OCI-LY3 (cell line): Measurements from ENCODE around the gene PKD1L1.

ENCODE experiments used
- H2AFZ ChIP-seq: fragments of 200-600, 300-600 bp; shearing (Covaris generic); 2 replicates; pipeline ENCODE4 v1.6.0; 2014; ENCODE audit warnings: antibody characterized with exemption, low read depth, low read length
- H3K27ac ChIP-seq: fragments of 200-600, 300-600 bp; sonication (generic); 2 replicates; pipeline ENCODE4 v1.5.1; 2014; ENCODE audit warnings: mild to moderate bottlenecking, low read length, moderate library complexity, mixed read lengths
- H3K27me3 ChIP-seq: fragments of 200-600, 300-600 bp; sonication (generic); 2 replicates; pipeline ENCODE4 v1.6.1; 2014; ENCODE audit warnings: low read depth, low read length, mixed read lengths
- H3K36me3 ChIP-seq: fragments of 200-600, 300-600 bp; sonication (generic); replicated peaks from 2 replicates; pipeline ENCODE3; 2014; ENCODE audit warnings: low read depth, low read length, mixed read lengths
- H3K4me1 ChIP-seq: fragments of 300-600, 200-600 bp; sonication (generic); 2 replicates; pipeline ENCODE4 v1.6.1; 2014; ENCODE audit warnings: low read length, mixed read lengths
- H3K4me2 ChIP-seq: fragments of 200-600, 300-600 bp; sonication (generic); 2 replicates; pipeline ENCODE4 v1.6.1; 2014; ENCODE audit warnings: low read length, mixed read lengths
- H3K4me3 ChIP-seq: fragments of 300-600, 200-600 bp; sonication (generic); 2 replicates; pipeline ENCODE4 v1.5.1; 2014; ENCODE audit warnings: antibody characterized with exemption, mild to moderate bottlenecking, low read length, moderate library complexity
- H3K79me2 ChIP-seq: fragments of 300-600, 200-600 bp; shearing (Covaris generic); 2 replicates; pipeline ENCODE4 v1.6.1; 2014; ENCODE audit warnings: mild to moderate bottlenecking, low read length, mixed read lengths
- H3K9ac ChIP-seq: fragments of 300-600, 200-600 bp; shearing (Covaris generic); 2 replicates; pipeline ENCODE4 v1.6.0; 2014; ENCODE audit warnings: mild to moderate bottlenecking, low read length, moderate library complexity
- H3K9me3 ChIP-seq: fragments of 200-600, 300-600 bp; shearing (Covaris generic); 2 replicates; pipeline ENCODE4 v1.6.1; 2014; ENCODE audit warnings: low read length, mixed read lengths; ENCODE audit not compliant: insufficient read depth
- H4K20me1 ChIP-seq: fragments of 200-600, 300-600 bp; sonication (generic); 2 replicates; pipeline ENCODE4 v1.6.1; 2016; ENCODE audit warnings: low read length, mixed read lengths; ENCODE audit not compliant: insufficient read depth
- CTCF ChIP-seq: fragments of 200-600, 300-600 bp; sonication (generic); IDR thresholded peaks from 2 replicates; pipeline ENCODE4 v1.5.1; 2014; ENCODE audit warnings: antibody characterized with exemption, low read length, low read depth
- EZH2phosphoT487 ChIP-seq: fragments of 200-600 bp; shearing (Covaris generic); IDR thresholded peaks from 2 replicates; pipeline ENCODE4 v1.6.1; 2018; ENCODE audit warnings: antibody characterized with exemption, mixed run types, low read depth

Gene PKD1L1

GRCh38 chr7:47827351-47827756 lies 120.9 kb downstream of the PKD1L1 start:
- H3K9me3 ChIP-seq = no peaks in the 10 kb centered on the region
- no peaks in the 10 kb centered on the region for H3K4me1 ChIP-seq
- H3K79me2 ChIP-seq = no peaks in the 10 kb centered on the region
- H3K27me3 ChIP-seq = peaks cover 44% of the 10 kb centered on the region
- no peak for TF ChIP-seq CTCF
- no peak for TF ChIP-seq EZH2phosphoT487
- H4K20me1 ChIP-seq = no peaks in the 10 kb centered on the region
- H2AFZ ChIP-seq = no peak overlapping the region
- H3K36me3 ChIP-seq = no peaks in the 10 kb centered on the region
- H3K4me2 ChIP-seq = no peak overlapping the region
- no peak overlapping the region for H3K4me3 ChIP-seq
- H3K9ac ChIP-seq = no peak overlapping the region
- H3K27ac ChIP-seq = no peak overlapping the region

GRCh38 chr7:47826754-47827153 lies 121.5 kb downstream of the PKD1L1 start:
- no peaks in the 10 kb centered on the region for H3K9me3 ChIP-seq
- no peak overlapping the region for H3K4me3 ChIP-seq
- no peak overlapping the region for H3K27ac ChIP-seq
- H3K9ac ChIP-seq = no peak overlapping the region
- no peak for TF ChIP-seq CTCF
- H4K20me1 ChIP-seq = no peaks in the 10 kb centered on the region
- no peaks in the 10 kb centered on the region for H3K36me3 ChIP-seq
- H3K27me3 ChIP-seq = peaks cover 44% of the 10 kb centered on the region
- no peaks in the 10 kb centered on the region for H3K4me1 ChIP-seq
- H3K79me2 ChIP-seq = no peaks in the 10 kb centered on the region
- no peak overlapping the region for H2AFZ ChIP-seq
- no peak overlapping the region for H3K4me2 ChIP-seq

GRCh38 chr7:47819607-47819920 lies 128.7 kb downstream of the PKD1L1 start:
- no peak for TF ChIP-seq EZH2phosphoT487
- TF ChIP-seq CTCF = peak; percentile 1; the same call in 1 of the 2 replicates
- Histone ChIP-seq H3K36me3 (no peaks in the 10 kb centered on the region), H3K4me2 (no peak overlapping the region)

GRCh38 chr7:47818796-47819606 lies 129.3 kb downstream of the PKD1L1 start:
- Histone ChIP-seq H4K20me1 (no peaks in the 10 kb centered on the region), H3K27me3 (peaks cover 25% of the 10 kb centered on the region), H3K4me1 (no peaks in the 10 kb centered on the region), H3K27ac (no peak overlapping the region), H3K4me3 (no peak overlapping the region), H3K4me2 (no peak overlapping the region), H3K36me3 (no peaks in the 10 kb centered on the region), H3K9ac (no peak overlapping the region), H2AFZ (no peak overlapping the region), H3K9me3 (no peaks in the 10 kb centered on the region), H3K79me2 (no peaks in the 10 kb centered on the region)
- TF ChIP-seq EZH2phosphoT487 (no peak), CTCF (peak; percentile 98)

More at GRCh38 chr7:47819607-47819920, 128.7 kb downstream of the PKD1L1 start:
- no peaks in the 10 kb centered on the region for H3K79me2 ChIP-seq
- H3K27ac ChIP-seq = no peak overlapping the region
- no peak overlapping the region for H3K9ac ChIP-seq
- H3K4me1 ChIP-seq = no peaks in the 10 kb centered on the region
- H3K27me3 ChIP-seq = peaks cover 29% of the 10 kb centered on the region
- H2AFZ ChIP-seq = no peak overlapping the region
- H3K4me3 ChIP-seq = no peak overlapping the region
- no peaks in the 10 kb centered on the region for H4K20me1 ChIP-seq
- no peaks in the 10 kb centered on the region for H3K9me3 ChIP-seq
